HepG2 (cell line): ENCODE measurements around the gene RCBTB2. TPM values are rescaled to one million over a fixed set of nuclear protein-coding genes. Genes with fewer than 3 reads are reported as not detected.

Source experiments
- ATAC-seq: fragments of 200-7000 bp; cut with Tn5 transposase; 3 replicates; pipeline ENCODE4 v1.9.1; 2020; ENCODE audit warnings: mild to moderate bottlenecking, moderate library complexity
- BruUV-seq: library from RNA; stranded (reverse); fragments of 400-500 nt; replicated peaks from 2 replicates; lab custom pipeline; 2021; lab: Mats Ljungman, UMichigan
- CTCF ChIA-PET: fragments of 300-600 bp; formaldehyde crosslinking; extraction: SDS; loops from one replicate; lab custom pipeline; 2021; ENCODE audit warnings: low total read pairs, inconsistent platforms, low intra/inter-chr PET ratio; lab: Yijun Ruan, JAX
- POLR2A ChIA-PET: fragments of 350-600 bp; sonication (Branson Sonifier 250); formaldehyde crosslinking; loops from one replicate; lab custom pipeline; 2020; ENCODE audit warnings: antibody characterized with exemption, inconsistent platforms; lab: Yijun Ruan, JAX
- DNase-seq: peaks from one replicate; pipeline ENCODE4 v3.0.0-alpha.2; 2015; ENCODE audit warnings: low spot score
- FAIRE-seq: peaks from 3 replicates; lab custom pipeline; 2011; peaks lifted over from hg19 to GRCh38; lab: Jason Lieb, UNC
- H2AFZ ChIP-seq: one replicate; pipeline ENCODE4 v1.6.1; 2011; ENCODE audit warnings: low read length, inconsistent platforms
- H3K27ac ChIP-seq: fragments of 300-600 bp; 3 replicates; pipeline ENCODE4 v1.8.0; 2011; ENCODE audit warnings: mixed run types, mild to moderate bottlenecking, mixed read lengths, low read length, inconsistent platforms; ENCODE audit not compliant: insufficient read depth; ENCODE audit errors: extremely low read length
- H3K27me3 ChIP-seq, 2 experiments: fragments of 200-600 bp in 1 of 2; 2 replicates in 1 of 2; 3 replicates in 1 of 2; pipeline versions ENCODE4 v1.6.0 to v1.8.0; 2011; ENCODE audit warnings: low read length in 2 of 2, mild to moderate bottlenecking in 2 of 2, moderate library complexity in 2 of 2, inconsistent platforms in 1 of 2; ENCODE audit not compliant: insufficient read depth in 2 of 2, control insufficient read depth in 1 of 2
- H3K36me3 ChIP-seq, 2 experiments: fragments of 200-600 bp in 1 of 2; replicated peaks in 1 of 2; 2 replicates in 1 of 2; 3 replicates in 1 of 2; pipeline versions ENCODE4 v1.5.1 to v1.8.0; 2011; ENCODE audit warnings: low read length in 2 of 2, inconsistent platforms in 1 of 2; ENCODE audit not compliant: insufficient read depth in 2 of 2, control insufficient read depth in 1 of 2
- H3K4me1 ChIP-seq: 2 replicates; pipeline ENCODE4 v1.5.1; 2012; ENCODE audit warnings: low read length, inconsistent platforms; ENCODE audit not compliant: insufficient read depth
- H3K4me2 ChIP-seq: 2 replicates; pipeline ENCODE4 v1.6.0; 2011; ENCODE audit warnings: low read depth, low read length, inconsistent platforms
- H3K4me3 ChIP-seq, 3 experiments: fragments of 200-600 bp in 1 of 3; sonication (generic), shearing (Covaris generic) in 1 of 3; replicated peaks in 1 of 3; 2 replicates each; pipeline ENCODE4 v1.5.1; 2011 to 2016; ENCODE audit warnings: low read length in 3 of 3, inconsistent platforms in 2 of 3, low read depth in 2 of 3, mild to moderate bottlenecking in 2 of 3, control low read depth in 1 of 3, mixed read lengths in 1 of 3; ENCODE audit not compliant: insufficient read depth in 1 of 3
- H3K79me2 ChIP-seq: one replicate; pipeline ENCODE4 v1.6.1; 2011; ENCODE audit warnings: low read length, inconsistent platforms; ENCODE audit not compliant: insufficient read depth
- H3K9ac ChIP-seq: 2 replicates; pipeline ENCODE4 v1.6.0; 2011; ENCODE audit warnings: mild to moderate bottlenecking, low read depth, low read length, inconsistent platforms; ENCODE audit not compliant: insufficient read depth
- H3K9me3 ChIP-seq: 2 replicates; pipeline ENCODE4 v1.5.1; 2012; ENCODE audit warnings: mild to moderate bottlenecking, low read length
- H4K20me1 ChIP-seq: 2 replicates; pipeline ENCODE4 v1.6.0; 2011; ENCODE audit warnings: inconsistent platforms, mild to moderate bottlenecking, low read length, moderate library complexity; ENCODE audit not compliant: insufficient read depth
- CEBPG ChIP-seq: IDR thresholded peaks from 2 replicates; pipeline ENCODE4 v1.6.1; 2016
- KDM4B ChIP-seq: sonication (generic); formaldehyde crosslinking; IDR thresholded peaks from 2 replicates; pipeline ENCODE4 v1.4.0; 2020; ENCODE audit warnings: missing genetic modification reagents
- NFKBIZ ChIP-seq: IDR thresholded peaks from 2 replicates; pipeline ENCODE4 v1.6.1; 2018; ENCODE audit warnings: missing genetic modification reagents, missing compliant biosample characterization
- ZMYM3 ChIP-seq: sonication (generic); formaldehyde crosslinking; IDR thresholded peaks from 2 replicates; pipeline ENCODE4 v1.5.1; 2020; ENCODE audit warnings: mild to moderate bottlenecking, missing genetic modification reagents
- WGBS: methylation state at CpG from one replicate; pipeline ENCODE4 v1.1.6; 2017; ENCODE audit warnings: low lambda C conversion rate; 5-methylcytosine and 5-hydroxymethylcytosine counted together
- in situ Hi-C: cut with HindIII; loops from 2 replicates; pipeline ENCODE4 v1.10.0; 2017; ENCODE audit warnings: low pct_unique_long_range_greater_than_20kb; ENCODE audit not compliant: extremely low pct_ligation_motif_present
- intact Hi-C: fragments of 100-400 bp; cut with micrococcal nuclease; formaldehyde crosslinking; loops from one replicate; pipeline ENCODE4 v1.10.0; 2022; ENCODE audit not compliant: unreplicated experiment
- polyA plus RNA-seq, 8 experiments: library from polyadenylated mRNA; depleted of rRNA in 3 of 8; stranded (reverse) in 7 of 8; unstranded in 1 of 8; fragments of >200 nt; fragmentation: Illumina TruSeq in 4 of 8; extraction: Trizol in 4 of 8; gene quantifications; 2 replicates each; pipeline versions ENCODE4 v1.2.1 to v1.2.3, GENCODE V29; 2011 to 2016; ENCODE audit warnings: low read depth in 4 of 8, missing spikeins in 1 of 8, mixed read lengths in 1 of 8; ENCODE audit not compliant: insufficient read depth in 1 of 8
- total RNA-seq, 5 experiments: library from RNA; depleted of rRNA; stranded (reverse); fragments of >200 nt; fragmentation: Illumina TruSeq; extraction: Trizol; gene quantifications; 2 replicates each; pipeline ENCODE4 v1.2.3, GENCODE V29; 2016; ENCODE audit warnings: low read depth in 1 of 5
- TF ChIP-seq, protein P1 (sequence below): sonication (generic); formaldehyde crosslinking; IDR thresholded peaks from one replicate; pipeline ENCODE4 v1.5.1; 2020; ENCODE audit warnings: mild to moderate bottlenecking, missing genetic modification reagents; ENCODE audit errors: not compliant biosample characterization
- TF ChIP-seq, protein P2 (sequence below): sonication (generic); formaldehyde crosslinking; IDR thresholded peaks from 2 replicates; pipeline ENCODE4 v1.5.0; 2020; ENCODE audit warnings: mild to moderate bottlenecking, missing genetic modification reagents
- TF ChIP-seq, protein P3 (sequence below): sonication (generic); formaldehyde crosslinking; IDR thresholded peaks from 2 replicates; pipeline ENCODE4 v1.9.0; 2021; ENCODE audit warnings: mild to moderate bottlenecking, missing genetic modification reagents

RCBTB2 gene
- total and polyA plus RNA-seq, 2 of the 13 experiments (the other 11 are each of a cell fraction or from before 2014, with no cell fraction given), result 1.9 to 2.7 TPM

DNA sequence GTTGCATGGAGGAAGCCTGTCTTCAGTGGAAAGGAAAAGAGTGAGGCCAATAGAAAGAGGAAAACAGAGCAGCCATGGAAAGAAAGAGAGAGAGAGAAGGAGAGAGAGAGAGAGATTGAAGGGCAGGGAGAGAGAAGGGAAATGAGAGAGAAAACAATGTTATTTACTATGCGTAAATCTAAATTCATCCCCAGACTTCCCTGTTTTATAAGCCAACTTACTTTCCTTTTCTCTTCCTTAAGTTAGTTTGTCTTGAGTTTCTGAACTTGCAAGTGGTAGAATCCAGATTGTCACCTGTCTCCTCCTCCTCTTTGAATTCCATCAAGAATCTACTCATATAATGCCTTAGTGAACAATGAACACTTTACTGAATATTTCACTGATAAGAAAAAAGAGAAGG lies 16.8 kb upstream of the RCBTB2 start:
- ATAC-seq (no peak), DNase-seq (no peak), FAIRE-seq (no peak)
- ChIA-PET CTCF (no interaction called here), POLR2A (no interaction called here)
- 98% methylated on average over 1 of the region's 1 CpG for WGBS
- Histone ChIP-seq H3K4me3 (no peak overlapping the region), H2AFZ (no peak overlapping the region), H3K4me2 (no peak overlapping the region), H3K9ac (no peak overlapping the region), H3K27ac (no peak overlapping the region), H3K36me3 (no peaks in the 10 kb centered on the region), H3K27me3 (no peaks in the 10 kb centered on the region), H4K20me1 (no peaks in the 10 kb centered on the region), H3K4me1 (peaks cover 36% of the 10 kb centered on the region), H3K79me2 (no peaks in the 10 kb centered on the region), H3K9me3 (peaks cover 11% of the 10 kb centered on the region)
- intact Hi-C loops, result no loop called here
- in situ Hi-C loops, result no loop called here
- no TSS peak for BruUV-seq
- no peak for TF ChIP-seq KDM4B (CRISPR knock-in tag)
- TF ChIP-seq NFKBIZ (CRISPR knock-in tag), result no peak
- TF ChIP-seq, protein P1, sequence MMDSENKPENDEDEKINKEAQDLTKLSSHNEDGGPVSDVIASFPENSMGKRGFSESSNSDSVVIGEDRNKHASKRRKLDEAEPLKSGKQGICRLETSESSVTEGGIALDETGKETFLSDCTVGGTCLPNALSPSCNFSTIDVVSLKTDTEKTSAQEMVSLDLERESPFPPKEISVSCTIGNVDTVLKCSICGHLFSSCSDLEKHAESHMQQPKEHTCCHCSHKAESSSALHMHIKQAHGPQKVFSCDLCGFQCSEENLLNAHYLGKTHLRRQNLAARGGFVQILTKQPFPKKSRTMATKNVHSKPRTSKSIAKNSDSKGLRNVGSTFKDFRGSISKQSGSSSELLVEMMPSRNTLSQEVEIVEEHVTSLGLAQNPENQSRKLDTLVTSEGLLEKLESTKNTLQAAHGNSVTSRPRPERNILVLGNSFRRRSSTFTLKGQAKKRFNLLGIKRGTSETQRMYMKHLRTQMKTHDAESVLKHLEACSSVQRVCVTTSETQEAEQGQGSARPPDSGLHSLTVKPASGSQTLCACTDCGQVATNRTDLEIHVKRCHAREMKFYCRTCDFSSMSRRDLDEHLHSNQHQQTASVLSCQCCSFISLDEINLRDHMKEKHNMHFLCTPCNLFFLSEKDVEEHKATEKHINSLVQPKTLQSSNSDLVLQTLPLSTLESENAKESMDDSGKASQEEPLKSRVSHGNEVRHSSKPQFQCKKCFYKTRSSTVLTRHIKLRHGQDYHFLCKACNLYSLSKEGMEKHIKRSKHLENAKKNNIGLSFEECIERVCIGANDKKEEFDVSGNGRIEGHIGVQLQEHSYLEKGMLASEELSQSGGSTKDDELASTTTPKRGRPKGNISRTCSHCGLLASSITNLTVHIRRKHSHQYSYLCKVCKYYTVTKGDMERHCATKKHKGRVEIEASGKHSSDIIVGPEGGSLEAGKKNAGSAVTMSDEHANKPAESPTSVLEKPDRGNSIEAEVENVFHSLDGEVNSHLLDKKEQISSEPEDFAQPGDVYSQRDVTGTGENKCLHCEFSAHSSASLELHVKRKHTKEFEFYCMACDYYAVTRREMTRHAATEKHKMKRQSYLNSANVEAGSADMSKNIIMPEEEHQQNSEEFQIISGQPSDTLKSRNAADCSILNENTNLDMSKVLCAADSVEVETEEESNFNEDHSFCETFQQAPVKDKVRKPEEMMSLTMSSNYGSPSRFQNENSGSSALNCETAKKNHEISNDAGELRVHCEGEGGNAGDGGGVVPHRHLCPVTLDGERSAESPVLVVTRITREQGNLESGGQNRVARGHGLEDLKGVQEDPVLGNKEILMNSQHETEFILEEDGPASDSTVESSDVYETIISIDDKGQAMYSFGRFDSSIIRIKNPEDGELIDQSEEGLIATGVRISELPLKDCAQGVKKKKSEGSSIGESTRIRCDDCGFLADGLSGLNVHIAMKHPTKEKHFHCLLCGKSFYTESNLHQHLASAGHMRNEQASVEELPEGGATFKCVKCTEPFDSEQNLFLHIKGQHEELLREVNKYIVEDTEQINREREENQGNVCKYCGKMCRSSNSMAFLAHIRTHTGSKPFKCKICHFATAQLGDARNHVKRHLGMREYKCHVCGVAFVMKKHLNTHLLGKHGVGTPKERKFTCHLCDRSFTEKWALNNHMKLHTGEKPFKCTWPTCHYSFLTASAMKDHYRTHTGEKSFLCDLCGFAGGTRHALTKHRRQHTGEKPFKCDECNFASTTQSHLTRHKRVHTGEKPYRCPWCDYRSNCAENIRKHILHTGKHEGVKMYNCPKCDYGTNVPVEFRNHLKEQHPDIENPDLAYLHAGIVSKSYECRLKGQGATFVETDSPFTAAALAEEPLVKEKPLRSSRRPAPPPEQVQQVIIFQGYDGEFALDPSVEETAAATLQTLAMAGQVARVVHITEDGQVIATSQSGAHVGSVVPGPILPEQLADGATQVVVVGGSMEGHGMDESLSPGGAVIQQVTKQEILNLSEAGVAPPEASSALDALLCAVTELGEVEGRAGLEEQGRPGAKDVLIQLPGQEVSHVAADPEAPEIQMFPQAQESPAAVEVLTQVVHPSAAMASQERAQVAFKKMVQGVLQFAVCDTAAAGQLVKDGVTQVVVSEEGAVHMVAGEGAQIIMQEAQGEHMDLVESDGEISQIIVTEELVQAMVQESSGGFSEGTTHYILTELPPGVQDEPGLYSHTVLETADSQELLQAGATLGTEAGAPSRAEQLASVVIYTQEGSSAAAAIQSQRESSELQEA (CRISPR knock-in tag), result no peak
- TF ChIP-seq, protein P2, sequence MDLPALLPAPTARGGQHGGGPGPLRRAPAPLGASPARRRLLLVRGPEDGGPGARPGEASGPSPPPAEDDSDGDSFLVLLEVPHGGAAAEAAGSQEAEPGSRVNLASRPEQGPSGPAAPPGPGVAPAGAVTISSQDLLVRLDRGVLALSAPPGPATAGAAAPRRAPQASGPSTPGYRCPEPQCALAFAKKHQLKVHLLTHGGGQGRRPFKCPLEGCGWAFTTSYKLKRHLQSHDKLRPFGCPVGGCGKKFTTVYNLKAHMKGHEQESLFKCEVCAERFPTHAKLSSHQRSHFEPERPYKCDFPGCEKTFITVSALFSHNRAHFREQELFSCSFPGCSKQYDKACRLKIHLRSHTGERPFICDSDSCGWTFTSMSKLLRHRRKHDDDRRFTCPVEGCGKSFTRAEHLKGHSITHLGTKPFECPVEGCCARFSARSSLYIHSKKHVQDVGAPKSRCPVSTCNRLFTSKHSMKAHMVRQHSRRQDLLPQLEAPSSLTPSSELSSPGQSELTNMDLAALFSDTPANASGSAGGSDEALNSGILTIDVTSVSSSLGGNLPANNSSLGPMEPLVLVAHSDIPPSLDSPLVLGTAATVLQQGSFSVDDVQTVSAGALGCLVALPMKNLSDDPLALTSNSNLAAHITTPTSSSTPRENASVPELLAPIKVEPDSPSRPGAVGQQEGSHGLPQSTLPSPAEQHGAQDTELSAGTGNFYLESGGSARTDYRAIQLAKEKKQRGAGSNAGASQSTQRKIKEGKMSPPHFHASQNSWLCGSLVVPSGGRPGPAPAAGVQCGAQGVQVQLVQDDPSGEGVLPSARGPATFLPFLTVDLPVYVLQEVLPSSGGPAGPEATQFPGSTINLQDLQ, result no peak
- no peak for TF ChIP-seq CEBPG (CRISPR knock-in tag)
- TF ChIP-seq ZMYM3 (CRISPR knock-in tag), result no peak
- TF ChIP-seq, protein P3, sequence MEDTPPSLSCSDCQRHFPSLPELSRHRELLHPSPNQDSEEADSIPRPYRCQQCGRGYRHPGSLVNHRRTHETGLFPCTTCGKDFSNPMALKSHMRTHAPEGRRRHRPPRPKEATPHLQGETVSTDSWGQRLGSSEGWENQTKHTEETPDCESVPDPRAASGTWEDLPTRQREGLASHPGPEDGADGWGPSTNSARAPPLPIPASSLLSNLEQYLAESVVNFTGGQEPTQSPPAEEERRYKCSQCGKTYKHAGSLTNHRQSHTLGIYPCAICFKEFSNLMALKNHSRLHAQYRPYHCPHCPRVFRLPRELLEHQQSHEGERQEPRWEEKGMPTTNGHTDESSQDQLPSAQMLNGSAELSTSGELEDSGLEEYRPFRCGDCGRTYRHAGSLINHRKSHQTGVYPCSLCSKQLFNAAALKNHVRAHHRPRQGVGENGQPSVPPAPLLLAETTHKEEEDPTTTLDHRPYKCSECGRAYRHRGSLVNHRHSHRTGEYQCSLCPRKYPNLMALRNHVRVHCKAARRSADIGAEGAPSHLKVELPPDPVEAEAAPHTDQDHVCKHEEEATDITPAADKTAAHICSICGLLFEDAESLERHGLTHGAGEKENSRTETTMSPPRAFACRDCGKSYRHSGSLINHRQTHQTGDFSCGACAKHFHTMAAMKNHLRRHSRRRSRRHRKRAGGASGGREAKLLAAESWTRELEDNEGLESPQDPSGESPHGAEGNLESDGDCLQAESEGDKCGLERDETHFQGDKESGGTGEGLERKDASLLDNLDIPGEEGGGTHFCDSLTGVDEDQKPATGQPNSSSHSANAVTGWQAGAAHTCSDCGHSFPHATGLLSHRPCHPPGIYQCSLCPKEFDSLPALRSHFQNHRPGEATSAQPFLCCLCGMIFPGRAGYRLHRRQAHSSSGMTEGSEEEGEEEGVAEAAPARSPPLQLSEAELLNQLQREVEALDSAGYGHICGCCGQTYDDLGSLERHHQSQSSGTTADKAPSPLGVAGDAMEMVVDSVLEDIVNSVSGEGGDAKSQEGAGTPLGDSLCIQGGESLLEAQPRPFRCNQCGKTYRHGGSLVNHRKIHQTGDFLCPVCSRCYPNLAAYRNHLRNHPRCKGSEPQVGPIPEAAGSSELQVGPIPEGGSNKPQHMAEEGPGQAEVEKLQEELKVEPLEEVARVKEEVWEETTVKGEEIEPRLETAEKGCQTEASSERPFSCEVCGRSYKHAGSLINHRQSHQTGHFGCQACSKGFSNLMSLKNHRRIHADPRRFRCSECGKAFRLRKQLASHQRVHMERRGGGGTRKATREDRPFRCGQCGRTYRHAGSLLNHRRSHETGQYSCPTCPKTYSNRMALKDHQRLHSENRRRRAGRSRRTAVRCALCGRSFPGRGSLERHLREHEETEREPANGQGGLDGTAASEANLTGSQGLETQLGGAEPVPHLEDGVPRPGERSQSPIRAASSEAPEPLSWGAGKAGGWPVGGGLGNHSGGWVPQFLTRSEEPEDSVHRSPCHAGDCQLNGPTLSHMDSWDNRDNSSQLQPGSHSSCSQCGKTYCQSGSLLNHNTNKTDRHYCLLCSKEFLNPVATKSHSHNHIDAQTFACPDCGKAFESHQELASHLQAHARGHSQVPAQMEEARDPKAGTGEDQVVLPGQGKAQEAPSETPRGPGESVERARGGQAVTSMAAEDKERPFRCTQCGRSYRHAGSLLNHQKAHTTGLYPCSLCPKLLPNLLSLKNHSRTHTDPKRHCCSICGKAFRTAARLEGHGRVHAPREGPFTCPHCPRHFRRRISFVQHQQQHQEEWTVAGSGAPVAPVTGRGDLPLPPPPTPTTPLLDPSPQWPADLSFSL (CRISPR knock-in tag), result no peak
